Gastrocnemius medialis (tissue), 4 donors: ENCODE data around the gene GRK7. TPM values are rescaled to one million over a fixed set of nuclear protein-coding genes. Genes with fewer than 3 reads are reported as not detected.

Experiments
- ATAC-seq, 2 donors: fragments of 150-250 bp; one replicate each; pipeline ENCODE4 v1.9.1; 2016
- DNase-seq, 2 donors: peaks; one replicate each; pipeline ENCODE4 v3.0.0-alpha.2; 2019
- H3K27ac ChIP-seq, 4 donors: fragments of 200-600 bp; sonication (generic); 1 replicate in 1 of 4; 2 replicates in 3 of 4; pipeline ENCODE4 v1.5.1; 2016 to 2018; ENCODE audit warnings: mild to moderate bottlenecking in 2 of 4, moderate library complexity in 1 of 4
- H3K27me3 ChIP-seq, 3 donors: fragments of 200-600 bp; sonication (generic) in 2 of 3; 1 replicate in 1 of 3; 2 replicates in 2 of 3; pipeline versions ENCODE4 v1.5.1 to v1.6.0; 2016 to 2019; ENCODE audit warnings: mild to moderate bottlenecking in 1 of 3, moderate library complexity in 1 of 3
- H3K36me3 ChIP-seq, 2 donors: fragments of 200-600 bp; sonication (generic) in 1 of 2; one replicate each; pipeline ENCODE4 v1.5.1; 2017 to 2018
- H3K4me1 ChIP-seq, 2 donors: fragments of 200-600 bp; sonication (generic) in 1 of 2; one replicate each; pipeline ENCODE4 v1.5.1; 2016 to 2017; ENCODE audit warnings: mild to moderate bottlenecking in 2 of 2
- H3K4me3 ChIP-seq, 4 donors: fragments of 200-600 bp; sonication (generic) in 3 of 4; 1 replicate in 1 of 4; 2 replicates in 3 of 4; pipeline ENCODE4 v1.5.1; 2016 to 2019; ENCODE audit warnings: mild to moderate bottlenecking in 2 of 4
- H3K9me3 ChIP-seq, 3 donors: fragments of 200-600 bp; sonication (generic) in 2 of 3; 1 replicate in 1 of 3; 2 replicates in 2 of 3; pipeline ENCODE4 v1.5.1; 2016 to 2019
- CTCF ChIP-seq, 5 experiments: fragments of 450-650 bp in 3 of 5; fragments of 200-600 bp in 2 of 5; sonication (generic) in 2 of 5; IDR thresholded peaks in 4 of 5; conservative IDR thresholded peaks in 1 of 5; 1 replicate in 4 of 5; 2 replicates in 1 of 5; pipeline ENCODE4 v1.5.1; 2016 to 2019; ENCODE audit warnings: antibody characterized with exemption in 5 of 5, mild to moderate bottlenecking in 3 of 5, moderate library complexity in 3 of 5
- POLR2A ChIP-seq, 2 donors: fragments of 450-650 bp; IDR thresholded peaks; one replicate each; pipeline ENCODE4 v1.6.1; 2017; ENCODE audit warnings: antibody characterized with exemption in 2 of 2, mild to moderate bottlenecking in 2 of 2, moderate library complexity in 2 of 2
- in situ Hi-C, 4 donors: fragments of 200-750 bp; cut with MboI; loops; one replicate each; pipeline versions ENCODE4 v1.15.0 to v1.8.0; 2017; ENCODE audit warnings: low sequenced_read_pairs in 4 of 4
- intact Hi-C: fragments of 100-400 bp; cut with DNase I; formaldehyde crosslinking; loops from one replicate; pipeline ENCODE4 v1.15.1; 2023; ENCODE audit warnings: low total_unique reads
- total RNA-seq, 4 donors: library from RNA; depleted of rRNA; stranded (reverse); fragments of >200 nt; gene quantifications; one replicate each; pipeline versions ENCODE4 v1.1.0 to v1.2.3, GENCODE V29; 2016

Gene GRK7
- total RNA-seq, 4 donors from 2014 or later: 0.16 to 0.85 (median 0.27) TPM; not detected in 1

DNA sequence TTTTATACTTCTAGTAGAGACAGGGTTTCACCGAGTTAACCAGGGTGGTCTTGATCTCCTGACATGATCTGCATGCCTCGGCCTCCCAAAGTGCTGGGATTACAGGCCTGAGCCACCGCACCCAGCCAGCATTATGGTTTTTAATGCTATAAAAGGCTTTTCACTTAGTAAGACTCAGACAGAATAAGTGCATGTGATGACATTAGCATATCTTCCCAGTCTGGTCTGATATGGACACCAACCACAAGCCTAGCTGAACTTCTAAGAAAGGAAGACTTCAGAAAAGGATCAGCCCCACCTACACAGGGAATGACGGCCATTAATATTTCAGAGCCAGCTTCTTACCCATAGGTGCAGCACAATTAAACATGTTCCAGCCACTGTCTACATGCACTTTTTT, 27.0 kb downstream of the GRK7 start:
- Histone ChIP-seq H3K4me1 (no peaks in the 10 kb centered on the region), H3K27me3 (no peaks in the 10 kb centered on the region), H3K27ac (no peak overlapping the region), H3K36me3 (no peaks in the 10 kb centered on the region), H3K9me3 (no peaks in the 10 kb centered on the region), H3K4me3 (no peak overlapping the region)
- intact Hi-C loops (no loop called here), in situ Hi-C loops (no loop called here)
- DNase-seq (no peak), ATAC-seq (no peak)
- TF ChIP-seq POLR2A (IDR thresholded peaks at IDR 0.05) (no peak), CTCF (IDR thresholded peaks at IDR 0.05 in 4 of 5, conservative IDR thresholded peaks at IDR 0.05 in 1 of 5) (no peak)

DNA sequence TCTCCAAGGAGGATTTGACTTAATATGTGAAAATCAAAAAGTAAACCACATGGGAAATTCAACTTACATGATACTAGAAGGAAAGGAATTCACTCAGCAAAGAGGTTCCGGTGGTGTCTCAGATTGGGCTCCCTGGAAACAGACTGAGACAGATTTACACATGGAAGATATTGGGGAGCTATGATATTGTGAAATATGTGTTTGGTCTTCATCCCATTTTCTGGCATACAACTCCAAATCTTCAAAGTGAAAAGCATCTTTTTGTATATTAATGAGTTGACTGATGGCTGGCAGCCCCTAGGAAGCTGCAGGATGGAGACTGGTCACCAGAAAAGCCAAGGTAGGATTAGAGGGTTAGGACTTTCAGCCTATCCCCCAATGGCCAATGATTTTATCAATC, 29.3 kb downstream of the GRK7 start:
- in situ Hi-C loops: no loop called here
- Histone ChIP-seq H3K27me3 (no peaks in the 10 kb centered on the region), H3K4me3 (no peak overlapping the region), H3K36me3 (no peaks in the 10 kb centered on the region), H3K27ac (no peak overlapping the region), H3K9me3 (no peaks in the 10 kb centered on the region), H3K4me1 (peaks cover 6 to 7% of the 10 kb centered on the region in 2 donors)
- no peak for DNase-seq
- intact Hi-C loops: no loop called here
- ATAC-seq: no peak
- TF ChIP-seq CTCF (IDR thresholded peaks at IDR 0.05 in 4 of 5, conservative IDR thresholded peaks at IDR 0.05 in 1 of 5): no peak
- no peak for TF ChIP-seq POLR2A (IDR thresholded peaks at IDR 0.05)

GRCh38 chr3:141793476-141794260, 30.5 kb downstream of the GRK7 start:
- in situ Hi-C loops (no loop called here), intact Hi-C loops (no loop called here)
- H3K4me1 ChIP-seq: peaks cover 7 to 15% of the 10 kb centered on the region in 2 donors
- no peaks in the 10 kb centered on the region for H3K9me3 ChIP-seq
- no peak for ATAC-seq
- DNase-seq: no peak
- H3K27ac ChIP-seq: no peak overlapping the region
- no peaks in the 10 kb centered on the region for H3K36me3 ChIP-seq
- no peaks in the 10 kb centered on the region for H3K27me3 ChIP-seq
- H3K4me3 ChIP-seq: no peak overlapping the region
- TF ChIP-seq CTCF (IDR thresholded peaks at IDR 0.05 in 4 of 5, conservative IDR thresholded peaks at IDR 0.05 in 1 of 5) (no peak), POLR2A (IDR thresholded peaks at IDR 0.05) (no peak)

DNA sequence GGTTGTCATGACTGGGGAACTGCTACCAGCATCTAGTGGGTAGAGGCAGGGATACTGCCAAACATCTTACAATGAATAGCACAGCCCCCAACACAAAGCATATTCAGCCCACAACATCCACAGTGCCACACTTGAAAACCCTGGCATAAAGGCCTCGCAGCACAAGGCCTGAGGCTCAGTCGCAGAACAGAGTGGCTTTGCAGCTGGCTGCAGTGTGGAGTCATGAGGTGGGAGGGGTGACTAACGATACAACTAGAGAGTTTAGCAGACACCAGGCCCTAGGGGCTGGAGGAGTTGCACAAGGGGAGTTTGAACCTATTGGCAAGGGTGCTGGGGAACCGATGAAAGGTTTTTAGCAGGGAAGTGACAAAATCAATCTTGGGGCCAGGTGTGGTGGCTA, 32.1 kb downstream of the GRK7 start:
- in situ Hi-C loops: no loop called here
- intact Hi-C loops: loop anchor here (5.0 kb wide), 1 partner anchor 53 kb away; no protein-coding TSS in a partner anchor

More for the DNA sequence above, 32.1 kb downstream of the GRK7 start:
- no peaks in the 10 kb centered on the region for H3K27me3 ChIP-seq
- H3K4me3 ChIP-seq: no peak overlapping the region
- DNase-seq (no peak), ATAC-seq (no peak)
- peaks cover 7 to 15% of the 10 kb centered on the region in 2 donors for H3K4me1 ChIP-seq
- H3K27ac ChIP-seq: no peak overlapping the region
- no peaks in the 10 kb centered on the region for H3K36me3 ChIP-seq
- H3K9me3 ChIP-seq: no peaks in the 10 kb centered on the region
- TF ChIP-seq POLR2A (IDR thresholded peaks at IDR 0.05) (no peak), CTCF (IDR thresholded peaks at IDR 0.05 in 4 of 5, conservative IDR thresholded peaks at IDR 0.05 in 1 of 5) (no peak)
